H9 (cell line): Measurements from ENCODE around the gene CLIP3. TPM values are rescaled to one million over a fixed set of nuclear protein-coding genes. Genes with fewer than 3 reads are reported as not detected.

Experiments used
- DNase-seq: peaks from one replicate; pipeline ENCODE4 v3.0.0-alpha.2; 2017
- H2AFZ ChIP-seq: one replicate; pipeline ENCODE4 v1.6.1; 2013; ENCODE audit warnings: mild to moderate bottlenecking, low read length, control low read depth, moderate library complexity
- H2AK5ac ChIP-seq: 2 replicates; pipeline ENCODE4 v1.6.1; 2013; ENCODE audit warnings: low read length, control low read depth, mixed read lengths; ENCODE audit not compliant: insufficient read length
- H2BK120ac ChIP-seq: one replicate; pipeline ENCODE4 v1.6.1; 2013; ENCODE audit warnings: low read depth, mild to moderate bottlenecking, low read length, control low read depth, inconsistent platforms; ENCODE audit not compliant: poor library complexity, severe bottlenecking
- H2BK12ac ChIP-seq: 2 replicates; pipeline ENCODE4 v1.6.1; 2013; ENCODE audit warnings: low read length, control low read depth, mixed read lengths, low read depth; ENCODE audit not compliant: insufficient read length
- H2BK15ac ChIP-seq: 2 replicates; pipeline ENCODE4 v1.6.1; 2013; ENCODE audit warnings: low read depth, low read length, control low read depth
- H2BK20ac ChIP-seq: one replicate; pipeline ENCODE4 v1.6.1; 2013; ENCODE audit warnings: low read depth, mild to moderate bottlenecking, low read length, control low read depth, inconsistent platforms; ENCODE audit not compliant: poor library complexity, severe bottlenecking
- H2BK5ac ChIP-seq: 2 replicates; pipeline ENCODE4 v1.6.1; 2013; ENCODE audit warnings: low read length, control low read depth, mixed read lengths; ENCODE audit not compliant: insufficient read length
- H3K14ac ChIP-seq: 2 replicates; pipeline ENCODE4 v1.6.1; 2013; ENCODE audit warnings: low read length, control low read depth; ENCODE audit not compliant: insufficient read depth
- H3K18ac ChIP-seq: 2 replicates; pipeline ENCODE4 v1.6.1; 2013; ENCODE audit warnings: low read depth, mild to moderate bottlenecking, mixed read lengths, low read length, control low read depth; ENCODE audit not compliant: insufficient read length
- H3K23ac ChIP-seq: 2 replicates; pipeline ENCODE4 v1.6.1; 2013; ENCODE audit warnings: low read length, control low read depth, mixed read lengths, low read depth; ENCODE audit not compliant: insufficient read length
- H3K23me2 ChIP-seq: 2 replicates; pipeline ENCODE4 v1.6.1; 2013; ENCODE audit warnings: low read depth, mild to moderate bottlenecking, mixed read lengths, low read length, control low read depth; ENCODE audit not compliant: insufficient read length, poor library complexity, severe bottlenecking
- H3K27ac ChIP-seq: 2 replicates; pipeline ENCODE4 v1.5.1; 2013; ENCODE audit warnings: low read length, control low read depth, mixed read lengths, low read depth; ENCODE audit not compliant: insufficient read length
- H3K27me3 ChIP-seq: 2 replicates; pipeline ENCODE4 v1.6.1; 2013; ENCODE audit warnings: low read length, control low read depth, inconsistent platforms; ENCODE audit not compliant: insufficient read depth
- H3K4ac ChIP-seq: 2 replicates; pipeline ENCODE4 v1.6.1; 2013; ENCODE audit warnings: low read depth, mild to moderate bottlenecking, control low read depth, inconsistent platforms, low read length, moderate library complexity
- H3K4me1 ChIP-seq: 2 replicates; pipeline ENCODE4 v1.6.1; 2013; ENCODE audit warnings: low read length, control low read depth, inconsistent platforms; ENCODE audit not compliant: insufficient read depth
- H3K4me2 ChIP-seq: 2 replicates; pipeline ENCODE4 v1.6.1; 2013; ENCODE audit warnings: low read length, control low read depth, mixed read lengths; ENCODE audit not compliant: insufficient read length, insufficient read depth
- H3K56ac ChIP-seq: 2 replicates; pipeline ENCODE4 v1.6.1; 2013; ENCODE audit warnings: low read depth, mild to moderate bottlenecking, mixed read lengths, low read length, control low read depth; ENCODE audit not compliant: insufficient read length
- H3K79me1 ChIP-seq: 2 replicates; pipeline ENCODE4 v1.6.1; 2013; ENCODE audit warnings: low read depth, mild to moderate bottlenecking, moderate library complexity, low read length, control low read depth, inconsistent platforms; ENCODE audit not compliant: insufficient read depth, poor library complexity, severe bottlenecking
- H3K79me2 ChIP-seq: 2 replicates; pipeline ENCODE4 v1.6.1; 2013; ENCODE audit warnings: low read length, control low read depth, inconsistent platforms; ENCODE audit not compliant: insufficient read depth
- H3K9ac ChIP-seq: 2 replicates; pipeline ENCODE4 v1.6.1; 2013; ENCODE audit warnings: low read length, control low read depth, mixed read lengths; ENCODE audit not compliant: insufficient read length; ENCODE audit errors: extremely low read depth
- H3K9me3 ChIP-seq: one replicate; pipeline ENCODE4 v1.6.1; 2013; ENCODE audit warnings: low read depth, low read length, inconsistent platforms; ENCODE audit not compliant: control insufficient read depth
- H3T11ph ChIP-seq: one replicate; pipeline ENCODE4 v1.6.1; 2013; ENCODE audit warnings: mild to moderate bottlenecking, low read length, control low read depth, inconsistent platforms
- H4K20me1 ChIP-seq: one replicate; pipeline ENCODE4 v1.6.1; 2013; ENCODE audit not compliant: control insufficient read depth, insufficient read length, insufficient read depth
- H4K5ac ChIP-seq: 2 replicates; pipeline ENCODE4 v1.6.1; 2013; ENCODE audit warnings: low read depth, mild to moderate bottlenecking, mixed read lengths, low read length, control low read depth; ENCODE audit not compliant: insufficient read length
- H4K8ac ChIP-seq: replicated peaks from 2 replicates; pipeline ENCODE4 v1.6.1; 2013; ENCODE audit warnings: low read length, control low read depth, mixed read lengths, low read depth; ENCODE audit not compliant: insufficient read length
- H4K91ac ChIP-seq: 2 replicates; pipeline ENCODE4 v1.6.1; 2013; ENCODE audit warnings: low read depth, mild to moderate bottlenecking, moderate library complexity, mixed read lengths, low read length, control low read depth; ENCODE audit not compliant: insufficient read length
- H3K27ac Mint-ChIP-seq, 3 experiments: 2 replicates in 2 of 3; 3 replicates in 1 of 3; pipeline ENCODE4 v1.8.0; 2020 to 2021; ENCODE audit warnings: mixed read lengths in 3 of 3, mild to moderate bottlenecking in 1 of 3, moderate library complexity in 1 of 3
- H3K27me3 Mint-ChIP-seq: 2 replicates; pipeline ENCODE4 v1.8.0; 2021; ENCODE audit warnings: low read depth, mild to moderate bottlenecking, moderate library complexity, mixed read lengths
- H3K36me3 Mint-ChIP-seq, 3 experiments: 2 replicates in 2 of 3; 3 replicates in 1 of 3; pipeline ENCODE4 v1.8.0; 2020 to 2021; ENCODE audit warnings: low read depth in 3 of 3, mixed read lengths in 3 of 3; ENCODE audit not compliant: insufficient read depth in 1 of 3
- H3K4me1 Mint-ChIP-seq, 2 experiments: 2 replicates each; pipeline ENCODE4 v1.8.0; 2020; ENCODE audit warnings: mixed read lengths in 2 of 2
- H3K4me3 Mint-ChIP-seq, 2 experiments: 2 replicates in 1 of 2; 3 replicates in 1 of 2; pipeline ENCODE4 v1.8.0; 2020 to 2021; ENCODE audit warnings: mild to moderate bottlenecking in 2 of 2, mixed read lengths in 2 of 2, moderate library complexity in 1 of 2
- H3K9me3 Mint-ChIP-seq, 2 experiments: 2 replicates in 1 of 2; 3 replicates in 1 of 2; pipeline ENCODE4 v1.8.0; 2020; ENCODE audit warnings: mild to moderate bottlenecking in 2 of 2, mixed read lengths in 2 of 2, moderate library complexity in 1 of 2
- CTCF ChIP-seq: fragments of 200-600 bp; sonication (generic); conservative IDR thresholded peaks from 3 replicates; pipeline ENCODE4 v1.8.0; 2021; ENCODE audit warnings: antibody characterized with exemption, mild to moderate bottlenecking
- WGBS: extraction: QIAGEN DNeasy Blood & Tissue Kit; methylation state at CpG from one replicate; pipeline ENCODE4 v1.1.7; 2013; ENCODE audit warnings: missing lambda C conversion rate, low lambda C conversion rate, mixed read lengths; ENCODE audit not compliant: insufficient read length; ENCODE audit errors: extremely low coverage; 5-methylcytosine and 5-hydroxymethylcytosine counted together
- total RNA-seq: library from RNA; stranded (reverse); gene quantifications from 2 replicates; pipeline ENCODE4 v1.2.1, GENCODE V29; 2021

The CLIP3 gene
- total RNA-seq, 1 experiment from 2014 or later, result 19.7 TPM

- Histone ChIP-seq H3K14ac (no peak overlapping the region), H4K8ac (no peak overlapping the region), H3K56ac (no peak overlapping the region), H3K9me3 (no peaks in the 10 kb centered on the region), H2BK12ac (no peak overlapping the region), H3K4ac (no peak overlapping the region), H2BK20ac (no peak overlapping the region), H3K9ac (no peak overlapping the region), H3K79me1 (no peaks in the 10 kb centered on the region), H4K91ac (no peak overlapping the region), H2AFZ (no peak overlapping the region), H4K5ac (no peak overlapping the region), H2BK15ac (no peak overlapping the region), H4K20me1 (no peaks in the 10 kb centered on the region), H2AK5ac (no peak overlapping the region), H3K18ac (no peak overlapping the region), H3K4me2 (no peak overlapping the region), H3K23ac (no peak overlapping the region), H2BK120ac (no peak overlapping the region), H2BK5ac (no peak overlapping the region), H3K23me2 (peaks cover 12% of the 10 kb centered on the region), H3K27me3 (no peaks in the 10 kb centered on the region), H3T11ph (no peak overlapping the region), H3K79me2 (no peaks in the 10 kb centered on the region), H3K4me1 (no peaks in the 10 kb centered on the region; the same call in 1 of the 2 replicates), H3K27ac (no peak overlapping the region)
- Mint-ChIP-seq H3K4me1 (peaks cover 4 to 7% of the 10 kb centered on the region in 2 experiments; a peak in 3 of 4 replicates), H3K27ac (no peak overlapping the region; a peak in 2 of 7 replicates), H3K9me3 (no peaks in the 10 kb centered on the region; a peak in 2 of 5 replicates), H3K4me3 (no peak overlapping the region), H3K27me3 (peaks cover 12% of the 10 kb centered on the region), H3K36me3 (peaks cover 2 to 24% (median 22%) of the 10 kb centered on the region in 3 experiments; a peak in 6 of 7 replicates)
- no CpG with 5 or more reads among the region's 8 CpGs for WGBS
- no peak for DNase-seq
- no peak for TF ChIP-seq CTCF
Observed at GRCh38 chr19:36030264-36031148, 2.2 kb downstream of the CLIP3 start.
